IMR-90 (cell line): ENCODE data around the gene ATOH8.

Experiments used
- BHLHE40 ChIP-seq: fragments of 150-350 bp; IDR thresholded peaks from 2 replicates; pipeline ENCODE4 v1.6.1; 2016; ENCODE audit warnings: mild to moderate bottlenecking, low read depth, low read length
- CEBPB ChIP-seq: IDR thresholded peaks from 2 replicates; pipeline ENCODE4 v1.6.1; 2012; ENCODE audit warnings: low read depth, low read length, improper control_type of control experiment
- CHD1 ChIP-seq: IDR thresholded peaks from 2 replicates; pipeline ENCODE4 v1.6.1; 2012; ENCODE audit warnings: low read depth, low read length, improper control_type of control experiment
- FOS ChIP-seq: fragments of 150-350 bp; IDR thresholded peaks from 2 replicates; pipeline ENCODE4 v1.6.1; 2016; ENCODE audit warnings: low read depth, low read length
- MAZ ChIP-seq: IDR thresholded peaks from 2 replicates; pipeline ENCODE4 v1.6.1; 2012; ENCODE audit warnings: low read depth, mild to moderate bottlenecking, low read length, improper control_type of control experiment, moderate library complexity, borderline replicate concordance
- MXI1 ChIP-seq: IDR thresholded peaks from 2 replicates; pipeline ENCODE4 v1.6.1; 2012; ENCODE audit warnings: low read depth, mild to moderate bottlenecking, low read length, moderate library complexity, borderline replicate concordance
- POLR2A ChIP-seq: IDR thresholded peaks from 2 replicates; pipeline ENCODE4 v1.6.1; 2012; ENCODE audit warnings: mild to moderate bottlenecking, low read depth, low read length
- RAD21 ChIP-seq: IDR thresholded peaks from 2 replicates; pipeline ENCODE4 v1.6.1; 2012; ENCODE audit warnings: low read length, improper control_type of control experiment
- RCOR1 ChIP-seq: IDR thresholded peaks from 2 replicates; pipeline ENCODE4 v1.6.1; 2012; ENCODE audit warnings: mild to moderate bottlenecking, low read length, improper control_type of control experiment; ENCODE audit not compliant: insufficient replicate concordance
- RFX5 ChIP-seq: IDR thresholded peaks from 2 replicates; pipeline ENCODE4 v1.8.0; 2012; ENCODE audit warnings: low read depth, mild to moderate bottlenecking, low read length, moderate library complexity
- TF ChIP-seq, protein P1 (sequence below): conservative IDR thresholded peaks from 2 replicates; pipeline ENCODE4 v1.5.1; 2012; ENCODE audit warnings: mild to moderate bottlenecking, low read depth, low read length, improper control_type of control experiment
- TF ChIP-seq, protein P2 (sequence below): fragments of 150-350 bp; IDR thresholded peaks from 2 replicates; pipeline ENCODE4 v1.6.1; 2016; ENCODE audit warnings: low read depth, mild to moderate bottlenecking, low read length, moderate library complexity, borderline replicate concordance
- TF ChIP-seq, protein P3 (sequence below): fragments of 150-350 bp; IDR thresholded peaks from 2 replicates; pipeline ENCODE4 v1.6.1; 2017; ENCODE audit warnings: mild to moderate bottlenecking, antibody characterized with exemption, low read length, low read depth

- TF ChIP-seq, protein P1, sequence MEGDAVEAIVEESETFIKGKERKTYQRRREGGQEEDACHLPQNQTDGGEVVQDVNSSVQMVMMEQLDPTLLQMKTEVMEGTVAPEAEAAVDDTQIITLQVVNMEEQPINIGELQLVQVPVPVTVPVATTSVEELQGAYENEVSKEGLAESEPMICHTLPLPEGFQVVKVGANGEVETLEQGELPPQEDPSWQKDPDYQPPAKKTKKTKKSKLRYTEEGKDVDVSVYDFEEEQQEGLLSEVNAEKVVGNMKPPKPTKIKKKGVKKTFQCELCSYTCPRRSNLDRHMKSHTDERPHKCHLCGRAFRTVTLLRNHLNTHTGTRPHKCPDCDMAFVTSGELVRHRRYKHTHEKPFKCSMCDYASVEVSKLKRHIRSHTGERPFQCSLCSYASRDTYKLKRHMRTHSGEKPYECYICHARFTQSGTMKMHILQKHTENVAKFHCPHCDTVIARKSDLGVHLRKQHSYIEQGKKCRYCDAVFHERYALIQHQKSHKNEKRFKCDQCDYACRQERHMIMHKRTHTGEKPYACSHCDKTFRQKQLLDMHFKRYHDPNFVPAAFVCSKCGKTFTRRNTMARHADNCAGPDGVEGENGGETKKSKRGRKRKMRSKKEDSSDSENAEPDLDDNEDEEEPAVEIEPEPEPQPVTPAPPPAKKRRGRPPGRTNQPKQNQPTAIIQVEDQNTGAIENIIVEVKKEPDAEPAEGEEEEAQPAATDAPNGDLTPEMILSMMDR = no peak
- no peak for TF ChIP-seq RCOR1
- TF ChIP-seq, protein P2, sequence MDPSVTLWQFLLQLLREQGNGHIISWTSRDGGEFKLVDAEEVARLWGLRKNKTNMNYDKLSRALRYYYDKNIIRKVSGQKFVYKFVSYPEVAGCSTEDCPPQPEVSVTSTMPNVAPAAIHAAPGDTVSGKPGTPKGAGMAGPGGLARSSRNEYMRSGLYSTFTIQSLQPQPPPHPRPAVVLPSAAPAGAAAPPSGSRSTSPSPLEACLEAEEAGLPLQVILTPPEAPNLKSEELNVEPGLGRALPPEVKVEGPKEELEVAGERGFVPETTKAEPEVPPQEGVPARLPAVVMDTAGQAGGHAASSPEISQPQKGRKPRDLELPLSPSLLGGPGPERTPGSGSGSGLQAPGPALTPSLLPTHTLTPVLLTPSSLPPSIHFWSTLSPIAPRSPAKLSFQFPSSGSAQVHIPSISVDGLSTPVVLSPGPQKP = no peak
- TF ChIP-seq, protein P3, sequence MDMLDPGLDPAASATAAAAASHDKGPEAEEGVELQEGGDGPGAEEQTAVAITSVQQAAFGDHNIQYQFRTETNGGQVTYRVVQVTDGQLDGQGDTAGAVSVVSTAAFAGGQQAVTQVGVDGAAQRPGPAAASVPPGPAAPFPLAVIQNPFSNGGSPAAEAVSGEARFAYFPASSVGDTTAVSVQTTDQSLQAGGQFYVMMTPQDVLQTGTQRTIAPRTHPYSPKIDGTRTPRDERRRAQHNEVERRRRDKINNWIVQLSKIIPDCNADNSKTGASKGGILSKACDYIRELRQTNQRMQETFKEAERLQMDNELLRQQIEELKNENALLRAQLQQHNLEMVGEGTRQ = no peak
- no peak for TF ChIP-seq POLR2A
- TF ChIP-seq RAD21 = no peak
- no peak for TF ChIP-seq BHLHE40
- no peak for TF ChIP-seq RFX5
- TF ChIP-seq CEBPB = no peak
- no peak for TF ChIP-seq CHD1
- no peak for TF ChIP-seq FOS
- no peak for TF ChIP-seq MXI1
- no peak for TF ChIP-seq MAZ
These were observed 711 bp upstream of the ATOH8 start for GRCh38 chr2:85753035-85753524.
